Ecto neural progenitor cell (in vitro differentiated cells): Measurements from ENCODE around the gene SIMC1.
A peak's percentile ranks its signal among the peaks of the same experiment; 100 is the strongest.
"Not testable (repeated sequence)": the region's sequence is repeated elsewhere in the genome, so short reads cannot be mapped to it uniquely, and the experiment has no call there.

Experiments used
- DNase-seq: peaks from one replicate; pipeline ENCODE4 v3.0.0-alpha.2; 2018; ENCODE audit warnings: low spot score

Gene SIMC1

DNA sequence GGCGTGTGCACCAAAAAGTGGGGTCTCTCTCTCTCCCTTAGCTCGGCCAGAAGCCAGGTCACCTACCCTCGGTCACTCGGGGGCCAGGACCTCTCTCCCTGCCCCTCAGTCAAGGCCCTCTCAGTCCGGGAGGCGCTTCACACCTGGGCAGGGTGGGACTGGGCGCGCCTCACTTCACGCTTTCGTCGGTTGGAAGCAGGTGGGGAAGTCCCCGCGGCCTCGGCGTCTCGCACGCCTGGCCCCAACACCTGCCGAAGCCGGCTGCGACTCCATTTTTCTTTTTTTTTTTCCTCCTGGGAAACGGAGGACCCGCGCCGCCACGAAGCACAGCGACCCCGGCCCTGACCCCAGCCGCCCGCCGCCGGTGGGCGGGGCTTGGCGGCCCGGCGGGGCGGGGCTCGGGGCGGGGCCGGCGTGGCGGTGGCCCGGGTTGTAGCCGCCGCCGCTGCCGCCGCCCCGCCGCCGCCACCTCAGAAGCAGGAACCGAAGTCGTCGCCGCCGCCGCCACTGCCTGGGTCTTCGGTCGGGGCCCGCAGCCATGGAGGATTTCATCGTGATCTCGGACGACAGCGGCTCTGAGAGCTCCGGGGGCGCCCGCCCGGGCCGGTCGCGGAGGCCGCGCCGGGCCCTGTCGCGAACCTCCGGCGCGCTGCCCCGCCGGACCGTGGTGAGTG lies at the start of gene SIMC1:
TSS of gene SIMC1 (plus strand) at position 454 of the 674 bp plus-strand sequence. CDS start at position 539, 85 bp downstream.
- peak; percentile 78 for DNase-seq

DNA sequence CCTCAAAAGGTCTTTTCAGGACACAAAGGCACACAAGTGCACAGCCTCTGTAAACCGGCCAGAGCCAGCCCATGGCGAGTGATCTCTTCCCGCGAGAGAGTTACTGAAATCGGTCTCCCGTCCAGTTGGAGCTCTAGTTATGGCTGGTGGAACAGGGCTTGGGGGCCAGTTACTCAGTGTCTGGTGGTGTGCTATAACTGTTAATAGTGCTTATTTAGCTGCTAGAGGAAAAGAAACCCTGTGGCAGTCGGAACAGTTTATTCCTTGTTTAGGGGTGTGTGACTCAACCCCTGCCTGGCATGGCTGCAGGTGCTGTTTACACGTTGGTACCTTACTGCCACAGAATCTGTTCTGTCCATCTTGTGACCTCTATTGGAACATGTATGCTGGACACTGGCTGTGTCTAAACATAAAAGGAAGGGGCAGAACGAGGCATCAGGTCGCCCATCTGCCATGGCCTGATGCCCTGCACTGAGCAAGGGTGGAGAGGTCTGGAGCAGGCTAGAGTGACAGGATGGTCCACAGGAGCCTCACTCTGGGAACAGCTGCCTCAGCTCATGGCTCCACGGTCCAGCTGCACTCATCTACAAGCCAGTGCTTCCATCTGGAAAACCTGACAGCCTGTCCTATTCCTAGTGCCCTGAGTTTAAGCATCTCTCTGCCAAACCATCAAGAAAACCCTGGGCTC lies 49.6 kb upstream of the SIMC1 start:
- no peak for DNase-seq

DNA sequence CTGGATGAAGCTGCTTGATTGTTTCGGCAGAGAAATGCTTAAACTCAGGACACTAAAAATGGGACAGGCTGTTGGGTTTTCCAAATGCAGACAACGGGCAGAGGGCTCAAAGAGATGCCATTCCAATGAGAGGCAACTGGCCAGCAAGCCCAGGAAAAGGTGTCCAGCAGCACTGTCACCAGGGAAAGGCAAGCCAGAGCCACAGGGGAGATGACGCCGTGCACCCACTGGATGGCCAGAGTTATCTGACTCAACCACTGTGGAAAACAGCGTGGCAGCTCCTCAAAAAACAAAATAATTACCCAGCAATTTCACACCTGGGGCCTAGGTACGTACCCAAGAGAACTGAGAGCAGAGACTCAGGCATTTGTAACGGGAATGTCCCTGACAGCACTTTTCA lies 48.4 kb upstream of the SIMC1 start:
- no peak for DNase-seq

DNA sequence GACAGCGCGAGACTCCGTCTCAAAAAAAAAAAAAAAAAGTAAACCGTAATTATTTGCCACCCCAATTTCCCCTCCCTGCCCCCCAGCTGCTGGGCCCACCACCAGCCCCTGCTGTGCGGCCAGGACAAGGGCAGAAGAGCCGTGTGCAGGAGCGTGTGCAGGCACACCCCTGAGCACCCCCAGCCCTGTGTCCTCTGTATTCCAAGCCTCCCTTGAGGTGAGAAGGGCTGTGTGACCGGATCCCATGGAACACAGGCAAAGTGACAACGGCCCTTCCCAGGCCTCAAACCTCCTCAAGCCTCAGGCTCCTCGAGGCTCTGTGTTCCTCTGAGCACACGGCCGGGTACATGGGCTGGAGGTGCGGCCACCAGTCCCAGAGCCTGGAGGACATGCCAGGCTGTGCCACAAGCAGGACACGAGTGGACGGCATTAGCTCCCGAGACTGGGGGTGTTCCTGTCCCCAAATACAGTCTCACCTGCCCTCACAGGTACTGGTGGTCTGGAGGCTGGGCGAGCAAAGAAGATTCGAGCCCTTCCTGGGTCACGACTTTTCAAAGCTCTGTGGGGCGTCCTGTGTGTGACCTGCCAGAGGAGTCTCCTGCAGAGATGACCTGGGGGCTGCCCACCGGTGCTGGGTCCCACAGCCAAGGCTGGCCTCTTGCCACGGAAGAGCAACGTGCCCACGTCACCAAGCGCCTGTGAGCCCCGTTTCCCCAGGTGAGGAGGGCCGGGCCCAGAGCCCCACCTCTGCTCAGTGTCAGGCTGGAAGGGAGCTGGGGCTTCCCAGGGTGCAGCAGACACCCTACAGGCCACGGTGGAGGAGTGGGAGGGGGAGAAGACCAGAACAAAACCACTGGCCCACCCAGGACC lies 47.1 kb upstream of the SIMC1 start:
- no peak for DNase-seq

DNA sequence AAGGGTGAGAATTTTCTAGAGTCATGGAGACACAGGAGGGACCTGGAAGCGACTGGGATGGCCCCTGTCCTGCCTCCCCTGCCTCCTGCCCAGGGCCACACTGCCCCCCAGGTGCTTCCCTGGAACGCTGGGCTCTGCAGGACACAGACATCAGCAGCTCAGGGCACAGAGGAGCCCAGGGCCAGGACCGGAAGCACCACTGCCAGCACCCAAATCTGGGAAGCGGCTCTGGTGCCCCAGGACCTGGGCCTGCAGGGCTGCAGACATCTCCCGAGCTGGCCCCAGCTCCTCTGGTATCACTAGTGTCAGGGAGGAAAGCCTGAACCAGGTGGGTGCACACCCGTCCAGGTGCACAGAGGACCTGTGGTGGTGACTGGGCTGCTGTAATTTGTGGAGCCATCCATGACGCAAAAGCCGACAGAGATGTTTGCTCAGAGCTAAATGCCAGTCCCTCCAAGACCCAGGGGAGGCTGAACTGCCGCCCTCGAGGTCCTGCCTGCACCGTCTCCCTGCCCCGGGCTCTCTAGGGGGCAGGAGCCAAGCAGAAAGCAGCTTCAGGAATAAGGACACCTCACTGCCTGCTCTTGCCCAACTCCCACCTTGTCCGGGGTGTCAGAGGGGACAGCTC lies 46.0 kb upstream of the SIMC1 start:
- no peak for DNase-seq

DNA sequence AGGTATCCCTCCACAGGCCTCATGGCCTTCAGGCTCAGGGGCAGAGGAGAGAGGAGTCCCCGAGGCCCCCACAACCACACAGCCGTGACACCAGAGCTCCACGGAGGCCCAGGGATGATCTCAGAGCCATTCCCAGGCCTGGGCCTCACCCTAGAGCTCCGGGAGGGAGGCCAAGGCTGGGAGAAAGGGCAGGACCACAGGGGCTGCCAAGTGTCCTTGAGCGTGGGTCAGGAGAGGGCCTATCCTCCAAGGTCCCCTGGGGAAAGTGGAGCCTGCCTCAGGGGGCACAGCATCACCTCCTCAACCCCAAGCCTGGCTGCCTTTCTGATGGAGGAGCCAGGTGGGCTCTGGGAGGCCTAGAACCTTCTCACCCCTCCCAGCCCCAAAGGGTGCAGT lies 45.5 kb upstream of the SIMC1 start:
- not testable (repeated sequence) for DNase-seq

DNA sequence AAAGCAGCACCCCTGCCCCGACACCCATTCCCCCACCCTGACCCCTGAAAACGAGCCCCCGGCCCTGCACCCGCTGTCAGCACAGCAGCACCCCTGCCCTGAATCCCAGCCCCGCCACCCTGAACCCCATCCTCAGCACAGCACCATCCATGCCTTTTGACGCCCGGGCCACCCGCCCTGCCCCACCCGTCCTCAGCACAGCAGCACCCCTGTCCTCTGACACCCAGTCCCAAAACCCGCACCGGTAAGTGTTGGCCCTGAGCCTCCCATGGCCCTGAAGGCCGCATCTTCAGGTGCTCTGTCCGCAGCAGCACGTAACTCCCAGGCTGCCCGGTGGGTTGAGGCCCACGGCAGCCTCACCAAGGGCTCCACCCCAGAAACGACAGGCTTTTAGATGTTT lies 44.6 kb upstream of the SIMC1 start:
- DNase-seq = not testable (repeated sequence)

DNA sequence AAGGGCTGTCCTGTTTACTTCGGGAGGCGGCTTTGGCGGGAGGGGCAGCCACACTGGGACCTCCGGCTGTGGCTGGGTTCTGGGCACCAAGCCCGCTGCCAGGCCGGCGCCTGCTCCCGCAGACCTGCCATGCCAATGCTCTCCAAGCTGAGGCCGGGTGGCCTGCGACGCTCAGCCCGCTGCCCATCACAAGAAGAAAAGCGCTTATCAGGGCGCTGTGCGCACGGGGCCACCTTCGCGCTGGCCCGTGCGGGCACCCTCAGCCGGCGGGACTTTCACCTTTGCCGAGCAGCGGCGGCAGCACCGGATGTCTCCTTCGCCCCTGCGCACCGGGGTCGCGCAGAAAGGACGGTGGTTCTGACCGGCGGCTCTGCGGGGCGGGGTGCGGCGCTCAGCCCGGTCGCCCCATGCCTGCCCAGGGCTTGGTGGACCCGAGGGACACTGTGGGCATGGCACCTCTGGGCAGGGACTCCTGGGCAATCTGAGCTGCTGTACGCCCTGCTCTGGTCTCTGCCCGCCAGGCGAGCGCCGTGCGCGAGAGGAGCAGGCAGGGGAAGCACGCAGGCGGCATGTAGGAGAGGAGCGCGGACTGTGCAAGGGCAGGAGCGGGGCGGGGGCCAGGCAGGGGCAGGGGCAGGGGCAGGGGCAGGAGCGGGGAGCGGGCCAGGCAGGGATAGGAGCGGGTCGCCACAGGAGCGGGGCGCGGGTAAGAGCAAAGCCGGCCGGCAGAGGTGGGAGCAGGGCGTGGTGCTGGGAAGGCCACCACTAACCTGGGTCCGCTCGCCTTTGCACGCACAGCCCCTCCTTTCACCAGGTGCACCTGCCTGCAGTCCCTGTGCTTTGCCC lies 43.8 kb upstream of the SIMC1 start:
- not testable (repeated sequence) for DNase-seq

DNA sequence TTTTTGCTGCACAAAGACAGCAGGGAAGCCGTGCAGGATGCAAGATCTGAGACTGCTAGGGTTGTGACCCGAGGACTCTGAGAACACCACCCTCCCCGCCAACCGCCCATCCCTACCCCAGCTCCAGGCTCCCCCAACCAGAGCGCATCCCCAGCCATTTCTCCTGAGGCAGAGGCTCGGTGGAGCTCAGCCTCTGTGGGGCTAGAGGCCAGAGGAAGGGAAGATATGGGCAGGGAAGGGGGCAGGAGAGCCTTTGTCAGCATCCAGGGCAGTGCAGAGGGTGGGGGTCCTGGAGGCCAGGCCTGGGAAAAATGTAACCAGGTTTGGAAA lies 43.2 kb upstream of the SIMC1 start:
- DNase-seq = not testable (repeated sequence)

DNA sequence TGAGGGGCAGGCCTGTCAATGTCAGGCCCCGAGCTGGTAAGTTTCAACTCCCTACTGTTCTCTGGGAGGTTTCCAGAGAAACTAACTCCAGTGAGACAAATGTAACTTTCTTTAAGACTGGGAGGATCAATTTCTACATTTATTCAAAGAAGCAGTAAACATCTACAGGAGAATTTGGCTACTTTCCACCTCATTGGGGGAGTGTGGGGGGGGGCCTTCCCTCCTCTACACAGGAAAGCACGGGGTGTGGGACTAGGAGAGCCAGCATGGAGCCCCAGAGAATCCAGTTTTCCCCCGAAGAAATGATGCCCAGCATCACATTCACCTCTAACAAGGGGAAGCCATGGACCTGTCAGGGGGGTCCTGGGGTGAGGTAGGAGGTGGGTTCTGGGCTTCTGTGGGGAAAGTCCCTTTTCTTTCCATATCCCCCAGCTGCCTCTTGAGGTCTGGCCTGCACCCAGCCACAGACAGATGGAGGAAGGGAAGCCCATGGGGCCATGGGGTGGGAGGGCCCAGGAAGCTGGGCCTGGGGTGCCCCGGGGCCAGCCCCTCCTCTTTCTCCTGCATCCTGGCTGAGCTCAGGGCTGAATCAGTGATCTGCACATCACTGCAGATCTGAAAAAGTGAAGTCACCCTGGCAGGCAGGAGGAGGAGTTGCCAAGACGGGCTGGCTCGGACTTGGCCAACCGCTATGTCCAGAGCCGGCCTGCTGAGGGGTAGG lies 42.6 kb upstream of the SIMC1 start:
- not testable (repeated sequence) for DNase-seq

DNA sequence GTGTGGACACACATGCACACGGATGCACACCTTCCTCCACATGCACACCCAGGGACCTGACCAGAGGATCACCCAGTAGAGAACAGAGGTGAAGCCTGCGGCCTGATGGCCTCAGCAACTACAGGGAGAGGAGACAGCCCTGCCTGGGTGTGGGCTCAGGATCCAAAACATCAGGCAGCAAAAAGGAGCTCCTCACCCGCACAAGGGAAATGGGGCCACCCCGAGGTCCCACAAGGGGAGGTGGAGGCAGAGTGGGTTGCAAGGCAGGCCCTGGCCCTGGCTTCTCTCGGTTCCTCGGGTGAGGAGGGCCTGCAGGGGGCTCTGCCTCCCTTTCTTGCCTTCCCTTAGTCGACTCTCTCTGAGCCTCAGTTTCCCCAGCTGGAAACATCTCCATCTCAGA lies 41.4 kb upstream of the SIMC1 start:
- not testable (repeated sequence) for DNase-seq

DNA sequence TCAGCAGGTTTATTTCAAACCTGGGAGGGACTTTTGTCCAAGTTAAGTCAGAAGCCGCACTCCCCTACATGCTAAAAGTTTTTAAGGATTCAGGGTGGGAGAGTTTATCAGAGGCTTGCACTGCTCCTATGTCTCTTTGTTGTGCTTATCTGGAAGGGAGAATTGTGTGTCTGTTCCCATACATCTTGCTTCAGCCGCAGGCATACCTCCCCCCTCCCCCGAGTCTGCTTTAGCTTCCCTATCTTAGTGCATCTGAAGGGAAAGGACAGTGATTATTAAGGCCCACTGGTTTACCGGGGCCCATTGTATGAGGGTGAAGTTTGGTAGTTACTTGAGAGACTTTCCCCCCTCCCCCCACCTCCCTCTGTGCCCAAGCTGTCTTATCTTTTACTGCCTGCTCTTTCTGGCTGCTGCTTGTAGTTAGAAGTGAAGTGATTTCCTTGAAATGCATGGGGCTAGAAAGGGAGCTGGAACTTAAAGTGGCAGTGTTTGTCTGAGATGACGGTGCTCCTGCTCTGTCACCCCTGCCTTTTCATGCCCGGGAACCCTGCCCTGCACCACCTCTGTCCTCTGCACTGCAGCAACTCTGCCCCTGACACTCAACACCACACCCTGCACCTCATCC lies 40.9 kb upstream of the SIMC1 start:
- not testable (repeated sequence) for DNase-seq

DNA sequence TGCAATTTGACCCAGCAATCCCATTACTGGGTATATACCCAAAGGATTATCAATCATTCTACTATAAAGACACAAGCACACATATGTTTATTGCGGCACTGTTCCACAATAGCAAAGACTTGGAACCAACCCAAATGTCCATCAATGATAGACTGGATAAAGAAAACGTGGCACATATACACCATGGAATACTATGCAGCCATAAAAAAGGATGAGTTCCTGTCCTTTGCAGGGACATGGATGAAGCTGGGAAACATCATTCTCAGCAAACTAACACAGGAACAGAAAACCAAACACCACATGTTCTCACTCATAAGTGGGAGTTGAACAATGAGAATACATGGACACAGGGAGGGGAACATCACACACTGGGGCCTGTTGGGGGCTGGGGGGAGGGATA lies 39.9 kb upstream of the SIMC1 start:
- DNase-seq = not testable (repeated sequence)

DNA sequence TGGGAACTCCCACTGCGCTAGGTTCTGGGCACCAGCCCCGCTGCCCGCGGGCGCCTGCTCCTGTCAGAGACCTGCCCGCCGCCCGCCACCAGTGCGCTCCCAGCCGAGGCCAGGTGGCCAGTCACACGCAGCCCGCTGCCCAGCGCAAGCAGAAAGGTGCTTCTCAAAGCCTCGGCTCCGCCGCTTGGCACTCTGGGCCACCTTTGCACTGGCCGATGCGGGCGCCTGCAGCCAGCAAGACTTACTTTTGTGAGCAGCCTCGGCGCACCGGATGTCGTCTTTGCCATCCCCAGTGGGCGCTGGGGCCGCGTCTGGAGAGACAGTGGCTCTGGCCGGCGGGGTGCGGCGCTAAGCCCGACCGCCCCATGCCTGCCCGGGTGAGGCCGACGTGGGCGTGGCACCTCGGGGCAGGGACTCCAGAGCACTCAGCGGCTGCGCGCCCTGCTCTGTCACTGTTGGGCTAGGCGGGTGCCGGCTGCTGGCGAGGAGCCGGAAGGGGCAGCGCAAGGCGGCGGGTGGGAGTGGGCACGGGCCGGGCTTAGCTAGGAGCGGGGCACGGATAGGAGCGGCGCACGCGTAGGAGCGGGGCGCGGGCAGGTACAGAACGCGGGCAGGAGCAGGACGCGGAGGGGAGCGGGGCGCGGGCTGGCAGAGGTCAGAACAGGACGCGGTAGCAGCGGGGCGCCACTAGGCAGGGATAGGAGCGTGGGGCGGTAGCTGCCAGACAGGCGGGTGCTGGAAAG lies 39.1 kb upstream of the SIMC1 start:
- DNase-seq = not testable (repeated sequence)

DNA sequence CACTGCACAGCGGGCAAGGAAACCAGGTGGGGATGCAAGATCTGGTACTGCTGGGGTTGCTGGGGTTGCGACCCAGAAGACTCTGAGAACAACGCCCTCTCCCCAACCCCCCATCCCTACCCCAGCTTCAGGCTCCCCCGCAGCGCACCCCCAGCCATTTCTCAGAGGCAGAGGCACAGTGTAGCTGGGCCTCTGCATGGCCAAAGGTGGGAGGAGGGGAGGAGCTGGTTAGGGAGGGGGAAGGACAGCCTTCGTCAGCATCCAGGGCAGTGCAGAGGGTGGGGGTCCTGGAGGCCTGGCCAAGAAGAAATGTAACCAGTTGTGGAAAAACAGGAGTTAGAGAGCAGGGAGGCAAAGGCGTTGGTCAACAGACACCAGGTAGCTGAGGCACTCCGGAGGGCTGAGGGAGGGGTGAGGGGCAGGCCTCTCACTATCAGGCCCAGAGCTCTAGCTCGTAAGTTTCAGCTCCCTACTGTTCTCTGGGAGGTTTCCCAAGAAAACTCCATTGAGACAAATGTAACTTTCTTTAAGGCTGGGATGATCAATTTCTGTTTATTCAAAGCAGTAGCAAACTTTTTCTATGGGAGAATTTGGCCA lies 38.3 kb upstream of the SIMC1 start:
- not testable (repeated sequence) for DNase-seq

DNA sequence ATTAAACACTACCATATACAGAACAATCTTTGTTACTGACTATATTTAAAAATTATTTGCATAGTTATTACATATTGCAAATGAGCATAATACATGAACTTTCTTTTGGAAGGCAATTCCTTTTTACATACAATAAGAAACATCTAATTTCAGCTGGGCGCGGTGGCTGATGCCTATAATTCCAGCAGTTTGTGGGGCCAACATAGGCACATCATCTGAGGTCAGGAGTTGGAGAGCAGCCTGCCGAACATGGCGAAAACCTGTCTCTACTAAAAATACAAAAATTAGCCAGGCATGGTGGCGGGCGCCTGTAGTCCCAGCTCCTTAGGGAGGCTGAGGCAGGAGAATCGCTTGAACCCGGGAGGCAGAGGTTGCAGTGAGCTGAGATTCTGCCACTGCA lies 36.4 kb upstream of the SIMC1 start:
- no peak for DNase-seq

DNA sequence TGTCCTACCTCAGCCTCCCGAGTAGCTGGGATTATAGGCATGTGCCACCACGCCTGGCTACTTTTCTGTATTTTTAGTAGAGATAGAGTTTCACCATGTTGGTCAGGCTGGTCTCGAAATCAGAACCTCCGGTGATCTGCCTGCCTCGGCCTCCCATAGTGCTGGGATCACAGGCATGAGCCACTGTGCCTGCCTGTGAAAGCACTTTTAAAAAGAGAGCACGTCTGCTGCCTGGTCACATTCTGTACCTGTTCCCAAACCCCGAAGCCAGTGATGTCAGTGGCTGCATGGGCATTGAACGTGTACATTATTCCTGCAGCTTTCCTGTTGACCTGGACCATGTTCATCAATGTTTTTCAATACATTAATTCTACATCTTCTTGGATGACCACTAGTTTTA lies 35.1 kb upstream of the SIMC1 start:
- DNase-seq = no peak

DNA sequence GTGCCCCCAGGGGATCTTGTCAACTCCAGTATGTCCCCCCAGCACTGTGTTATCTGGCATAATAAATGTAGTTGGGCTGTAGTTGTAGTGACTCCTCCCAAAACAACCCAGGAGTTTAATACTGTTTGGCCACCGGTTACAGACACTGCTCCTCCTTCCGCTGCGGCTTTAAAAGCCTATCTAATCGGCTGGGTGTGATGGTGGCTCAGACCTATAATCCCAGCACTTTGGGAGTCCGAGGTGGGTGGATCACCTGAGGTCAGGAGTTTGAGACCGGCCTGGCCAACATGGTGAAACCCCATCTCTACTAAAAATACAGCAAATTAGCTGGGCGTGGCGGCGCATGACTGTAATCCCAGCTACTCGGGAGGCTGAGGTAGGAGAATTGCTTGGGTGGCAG lies 34.7 kb upstream of the SIMC1 start:
- DNase-seq = not testable (repeated sequence)

DNA sequence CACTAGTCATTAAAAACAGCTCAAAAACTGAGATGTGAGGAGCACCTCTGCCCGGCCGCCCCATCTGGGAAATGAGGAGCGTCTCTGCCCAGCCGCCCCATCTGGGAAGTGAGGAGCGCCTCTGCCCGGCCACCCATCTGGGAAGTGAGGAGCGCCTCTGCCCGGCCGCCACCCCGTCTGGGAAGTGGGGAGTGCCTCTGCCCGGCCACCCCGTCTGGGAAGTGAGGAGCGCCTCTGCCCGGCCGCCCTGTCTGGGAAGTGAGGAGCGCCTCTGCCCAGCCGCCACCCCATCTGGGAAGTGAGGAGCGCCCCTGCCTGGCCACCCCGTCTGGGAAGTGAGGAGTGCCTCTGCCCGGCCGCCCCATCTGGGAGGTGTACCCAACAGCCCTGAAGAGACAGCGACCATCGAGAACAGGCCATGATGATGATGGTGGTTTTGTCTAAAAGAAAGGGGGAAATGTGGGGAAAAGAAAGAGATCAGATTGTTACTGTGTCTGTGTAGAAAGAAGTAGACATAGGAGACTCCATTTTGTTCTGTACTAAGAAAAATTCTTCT lies 23.7 kb upstream of the SIMC1 start:
- not testable (repeated sequence) for DNase-seq
